HS-27A (cell line): ENCODE data around the gene CLCN4.

Experiments
- DNase-seq: peaks from one replicate; pipeline ENCODE4 v3.0.0-alpha.2; 2012; ENCODE audit warnings: low read depth, missing footprints

CLCN4 gene

GRCh38 chrX:10197279-10198210, 40.8 kb downstream of the CLCN4 start:
- no peak for DNase-seq

- no peak for DNase-seq
These were observed 41.5 kb downstream of the CLCN4 start for GRCh38 chrX:10198254-10198653.

- no peak for DNase-seq
These were observed 42.4 kb downstream of the CLCN4 start for GRCh38 chrX:10199212-10199611.

GRCh38 chrX:10203617-10204016, 46.8 kb downstream of the CLCN4 start:
- DNase-seq, result no peak

- DNase-seq, result no peak
These were observed 49.5 kb downstream of the CLCN4 start for GRCh38 chrX:10206317-10206716.

- no peak for DNase-seq
These were observed 51.6 kb downstream of the CLCN4 start for GRCh38 chrX:10208281-10208856.

GRCh38 chrX:10208953-10209352, 52.2 kb downstream of the CLCN4 start:
- no peak for DNase-seq

GRCh38 chrX:10212395-10212794, 55.6 kb downstream of the CLCN4 start:
- no peak for DNase-seq

- DNase-seq, result no peak
These were observed 56.9 kb downstream of the CLCN4 start for GRCh38 chrX:10213716-10214115.

- no peak for DNase-seq
These were observed 59.4 kb downstream of the CLCN4 start for GRCh38 chrX:10216208-10216607.

- no peak for DNase-seq
These were observed 60.4 kb downstream of the CLCN4 start for GRCh38 chrX:10217198-10217597.

- no peak for DNase-seq
These were observed 64.9 kb downstream of the CLCN4 start for GRCh38 chrX:10221651-10222050.

GRCh38 chrX:10223276-10223675, 66.5 kb downstream of the CLCN4 start:
- DNase-seq, result no peak

- no peak for DNase-seq
These were observed 67.0 kb downstream of the CLCN4 start for GRCh38 chrX:10223781-10224180.

GRCh38 chrX:10230222-10230621, 73.4 kb downstream of the CLCN4 start:
- no peak for DNase-seq

GRCh38 chrX:10231461-10231860, 74.7 kb downstream of the CLCN4 start:
- no peak for DNase-seq

GRCh38 chrX:10233173-10233572, 76.4 kb downstream of the CLCN4 start:
- no peak for DNase-seq

GRCh38 chrX:10233696-10234095, 76.9 kb downstream of the CLCN4 start:
- DNase-seq, result no peak

- DNase-seq, result no peak
These were observed 79.1 kb downstream of the CLCN4 start for GRCh38 chrX:10235851-10236250.

- DNase-seq, result no peak
These were observed 80.5 kb downstream of the CLCN4 start for GRCh38 chrX:10237241-10237640.

- no peak for DNase-seq
These were observed 82.9 kb downstream of the CLCN4 start for GRCh38 chrX:10239611-10240064.

- DNase-seq, result no peak
These were observed 84.1 kb downstream of the CLCN4 start for GRCh38 chrX:10240918-10241317.

- DNase-seq, result no peak
These were observed 85.3 kb downstream of the CLCN4 start for GRCh38 chrX:10242026-10242425.
